Activated gamma-delta T cell treated with Interleukin-2 at 50 U/mL for 16 hours (primary cell): ENCODE data around the gene TECTA.
"Not testable (repeated sequence)": the region's sequence is repeated elsewhere in the genome, so short reads cannot be mapped to it uniquely, and the experiment has no call there.

Experiments used
- DNase-seq: peaks from one replicate; pipeline ENCODE4 v3.0.0-alpha.2; 2020

Gene TECTA

DNA sequence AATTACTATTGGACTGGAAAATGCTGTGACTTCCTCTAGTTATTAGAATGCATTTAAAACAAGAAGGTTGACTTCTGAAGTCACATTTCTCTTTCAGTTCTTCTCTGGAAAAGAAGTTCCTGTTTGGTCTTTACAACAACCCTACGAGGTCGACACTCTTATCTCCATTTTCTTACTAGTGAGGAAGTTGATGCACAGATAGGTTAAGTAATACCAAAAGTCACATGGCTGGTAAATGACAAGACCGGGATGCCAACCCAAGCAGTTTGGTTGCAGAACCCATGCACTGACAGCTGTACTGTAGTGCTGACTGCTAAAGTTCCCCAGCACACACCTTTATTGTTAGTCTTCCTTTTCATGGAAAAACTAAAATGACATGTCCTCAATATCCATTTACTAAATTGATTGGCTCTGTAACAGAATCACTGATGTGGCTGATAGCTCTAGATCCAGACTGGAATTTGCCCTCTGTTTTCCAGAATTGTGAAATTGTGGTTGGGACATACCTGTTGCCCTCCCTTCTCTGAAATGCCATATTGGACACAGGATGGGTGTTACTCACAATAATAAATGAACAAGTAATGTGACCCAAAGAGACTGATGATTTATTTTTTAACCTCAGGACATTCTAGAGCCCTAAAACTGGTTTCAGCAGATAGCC, 9.4 kb upstream of the TECTA start:
- DNase-seq = no peak

- no peak for DNase-seq
Observed at GRCh38 chr11:121095561-121095960, 5.5 kb upstream of the TECTA start.

- DNase-seq = no peak
Observed at GRCh38 chr11:121099364-121099763, 1.7 kb upstream of the TECTA start.

- DNase-seq = no peak
Observed at GRCh38 chr11:121099885-121100284, 1.2 kb upstream of the TECTA start.

GRCh38 chr11:121104312-121104762, 3.3 kb downstream of the TECTA start:
- no peak for DNase-seq

- no peak for DNase-seq
Observed at GRCh38 chr11:121105063-121105480, 4.0 kb downstream of the TECTA start.

DNA sequence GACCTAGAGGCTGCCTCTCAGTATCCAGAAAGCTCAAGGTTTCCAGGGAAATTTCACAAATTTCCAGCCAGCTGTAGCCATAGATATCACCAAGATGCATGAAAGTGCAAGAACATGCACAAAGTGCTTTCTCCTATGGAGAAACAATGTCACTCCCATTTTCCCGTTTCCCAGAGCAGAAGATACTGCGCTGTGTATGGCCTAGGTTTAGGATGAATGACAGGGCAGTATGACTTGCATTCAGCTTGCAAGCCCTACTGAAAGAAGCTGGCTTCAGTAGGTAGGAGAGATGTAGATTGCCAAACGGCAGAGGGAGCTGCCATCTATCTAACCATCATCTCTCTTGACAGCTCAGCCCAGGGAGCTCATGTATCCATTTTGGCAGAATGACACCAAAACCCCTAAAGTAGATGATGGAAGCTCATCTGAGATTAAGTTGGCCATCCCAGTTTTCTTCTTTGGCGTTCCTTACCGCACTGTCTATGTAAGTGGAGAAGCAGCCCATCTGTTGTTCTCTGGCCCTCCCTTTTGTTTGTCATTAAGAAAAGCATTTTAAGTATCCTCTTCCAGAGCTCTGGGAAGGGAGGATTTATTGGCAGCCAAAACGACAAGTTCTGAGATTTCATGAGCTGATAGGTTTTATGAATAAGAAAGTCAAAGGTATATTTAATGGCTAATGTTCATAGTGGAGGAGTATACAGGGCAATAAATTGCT, 4.6 kb downstream of the TECTA start:
- no peak for DNase-seq

GRCh38 chr11:121106812-121107211, 5.8 kb downstream of the TECTA start:
- no peak for DNase-seq

DNA sequence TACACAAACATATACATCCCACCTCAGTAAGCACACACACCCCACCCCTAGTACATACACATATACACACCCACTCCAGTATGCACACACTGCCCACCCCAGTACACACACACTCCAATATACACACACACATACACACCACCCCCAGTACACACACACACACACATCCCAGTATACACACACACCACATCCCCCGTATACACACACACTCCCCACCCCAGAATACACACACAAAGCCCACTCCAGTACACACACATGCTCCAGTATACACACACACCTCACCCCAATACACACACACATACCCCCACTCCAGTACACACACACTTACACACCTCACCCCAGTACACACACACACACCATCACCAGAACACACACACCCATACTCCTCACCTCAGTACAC, 7.4 kb downstream of the TECTA start:
- DNase-seq = no peak

- no peak for DNase-seq
Observed at GRCh38 chr11:121109471-121109870, 8.4 kb downstream of the TECTA start.

DNA sequence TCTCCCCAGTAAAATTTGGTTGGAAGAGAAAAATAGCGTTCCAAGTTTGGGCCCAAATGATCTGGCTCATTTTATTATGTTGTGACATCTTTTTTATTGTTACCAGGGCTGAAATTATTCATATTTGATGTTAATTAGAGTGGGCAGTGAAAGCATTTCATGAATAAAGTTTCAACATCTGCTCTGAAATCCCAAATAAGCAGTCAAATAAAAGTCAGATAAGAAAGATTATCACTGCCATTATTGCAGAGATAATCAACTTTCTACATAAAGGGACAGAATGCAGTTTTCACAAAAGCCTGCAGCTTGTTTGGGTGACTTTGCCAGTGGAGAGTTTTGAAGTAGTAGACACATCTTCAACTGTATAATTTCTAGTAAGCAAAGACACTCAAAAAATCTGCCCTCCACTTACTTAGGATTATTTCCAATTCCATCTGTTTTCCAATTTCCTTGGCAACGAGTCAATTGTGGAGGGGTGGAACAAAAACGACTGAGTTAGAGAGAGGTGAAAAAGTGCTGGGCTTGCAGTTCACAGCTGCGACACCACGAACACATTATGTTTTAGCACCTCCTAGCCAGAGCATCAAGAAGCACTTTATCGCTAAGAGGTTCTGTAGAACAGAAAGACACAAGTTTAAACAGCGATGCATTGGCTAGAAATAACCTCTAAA, 9.0 kb downstream of the TECTA start:
- DNase-seq = no peak

- DNase-seq = no peak
Observed at GRCh38 chr11:121110871-121111724, 10.1 kb downstream of the TECTA start.

DNA sequence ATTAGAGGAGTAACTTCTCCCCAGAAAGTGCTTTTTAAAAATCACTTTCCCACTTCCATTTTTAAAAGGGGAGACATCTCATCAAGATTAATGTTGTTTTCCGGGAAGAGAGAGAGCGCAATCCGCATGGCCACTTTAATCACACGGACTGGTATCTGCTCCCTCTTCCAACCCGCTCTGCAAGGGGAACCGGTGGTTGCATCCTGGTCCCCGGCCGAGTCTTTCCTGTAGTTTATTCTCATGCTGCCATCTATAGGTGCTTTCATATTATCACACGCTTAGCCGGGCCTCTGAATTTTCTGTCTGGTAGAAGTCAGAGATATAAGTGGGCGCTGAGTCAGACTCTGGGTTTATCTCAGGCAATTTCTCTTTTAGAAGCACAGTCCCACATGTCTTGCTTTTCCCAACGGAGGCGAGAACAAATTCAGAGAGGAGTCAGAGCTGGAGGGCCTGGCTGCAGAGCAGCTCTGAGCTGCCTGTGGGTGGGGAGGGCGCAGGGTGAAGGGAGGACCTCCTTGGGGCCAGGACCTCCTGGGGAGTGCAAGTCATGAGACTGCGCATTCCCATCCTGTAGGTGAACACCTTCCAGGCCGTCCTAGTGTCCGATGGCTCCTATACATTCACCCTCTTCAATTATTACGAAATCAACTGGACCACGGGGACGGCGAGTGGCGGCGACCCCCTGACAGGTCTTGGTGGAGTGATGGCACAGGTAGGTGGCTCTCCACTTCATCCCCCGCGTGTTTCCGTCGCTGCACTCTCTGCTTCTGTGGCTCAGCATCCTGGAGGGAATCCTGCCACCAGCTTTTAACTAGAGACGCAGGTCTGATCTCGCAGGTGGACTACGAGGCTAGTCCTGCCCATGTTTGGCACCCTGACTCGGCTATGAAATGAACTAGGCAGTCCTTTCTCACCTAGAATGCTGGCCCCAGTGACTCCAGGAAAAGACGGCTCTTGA, 11.7 kb downstream of the TECTA start:
- DNase-seq = peak; percentile 5

- DNase-seq = no peak
Observed at GRCh38 chr11:121113611-121114010, 12.6 kb downstream of the TECTA start.

GRCh38 chr11:121115024-121115423, 14.0 kb downstream of the TECTA start:
- DNase-seq = not testable (repeated sequence)

DNA sequence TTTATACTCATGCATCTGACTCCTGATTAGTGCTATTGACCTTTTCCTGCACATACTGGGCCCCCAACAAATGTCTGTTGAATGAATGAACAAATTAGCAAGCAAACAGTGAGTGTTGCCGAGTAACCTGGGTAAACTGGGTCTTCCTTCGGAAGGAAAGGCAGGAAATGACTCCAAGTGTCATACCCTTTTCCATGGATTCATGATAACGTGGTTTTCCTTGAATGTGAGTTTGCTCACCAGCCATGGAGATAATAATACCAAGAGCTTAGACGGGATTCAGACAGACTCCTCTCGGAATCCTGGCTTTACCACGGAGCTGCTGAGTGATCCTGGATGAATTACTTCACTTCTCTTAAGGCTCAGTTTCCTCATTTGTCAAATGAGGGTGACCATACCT, 16.7 kb downstream of the TECTA start:
- DNase-seq = no peak

DNA sequence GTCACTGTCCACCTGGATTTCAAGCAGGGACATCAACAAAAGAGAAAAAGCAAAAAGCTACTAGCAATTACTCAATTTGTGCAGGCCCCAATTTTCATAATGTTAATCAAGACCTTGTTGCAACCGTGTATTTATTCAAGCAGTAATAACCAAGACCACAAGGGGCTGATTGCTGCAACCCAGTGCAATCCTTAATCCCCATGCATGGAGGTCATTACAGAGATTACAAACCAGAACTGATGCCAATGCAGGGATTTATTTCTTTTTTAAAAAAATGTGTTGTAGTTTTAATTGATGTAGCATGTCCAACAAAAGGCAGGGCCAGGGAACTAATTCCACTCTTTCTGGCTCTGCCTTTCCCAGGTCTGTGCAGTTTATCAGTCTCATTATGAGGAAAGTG, 18.4 kb downstream of the TECTA start:
- DNase-seq = no peak

DNA sequence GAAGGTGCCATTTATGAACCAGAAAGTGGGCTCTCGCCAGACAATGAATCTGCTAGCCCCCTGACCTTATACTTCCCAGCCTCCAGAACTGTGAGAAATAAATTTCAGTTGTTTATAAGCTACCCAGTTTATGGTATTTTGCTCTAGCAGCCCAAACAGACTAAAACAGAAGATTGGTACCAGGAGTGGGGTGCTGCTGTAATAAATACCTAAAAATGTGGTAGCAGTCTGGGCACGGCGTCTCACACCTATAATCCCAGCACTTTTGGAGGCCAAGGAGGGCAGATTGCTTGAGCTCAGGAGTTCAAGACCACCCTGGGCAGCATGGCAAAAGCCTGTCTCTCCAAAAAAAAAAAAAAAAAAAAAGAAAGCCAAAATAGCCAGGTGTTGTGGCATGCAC, 21.3 kb downstream of the TECTA start:
- no peak for DNase-seq

GRCh38 chr11:121123496-121124069, 22.5 kb downstream of the TECTA start:
- DNase-seq = no peak

DNA sequence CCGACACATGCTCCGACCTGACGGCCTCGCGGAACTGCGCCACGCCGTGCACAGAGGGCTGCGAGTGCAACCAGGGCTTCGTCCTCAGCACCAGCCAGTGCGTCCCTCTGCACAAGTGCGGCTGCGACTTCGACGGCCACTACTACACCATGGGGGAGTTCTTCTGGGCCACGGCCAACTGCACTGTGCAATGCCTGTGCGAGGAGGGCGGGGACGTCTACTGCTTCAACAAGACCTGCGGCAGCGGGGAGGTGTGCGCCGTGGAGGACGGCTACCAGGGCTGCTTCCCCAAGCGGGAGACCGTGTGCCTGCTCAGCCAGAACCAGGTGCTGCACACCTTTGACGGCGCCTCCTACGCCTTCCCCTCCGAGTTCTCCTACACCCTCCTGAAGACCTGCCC, 26.8 kb downstream of the TECTA start:
- DNase-seq = no peak
